Measurements from ENCODE around the gene SLC39A6. TPM values are rescaled to one million over a fixed set of nuclear protein-coding genes. Genes with fewer than 3 reads are reported as not detected.

SLC39A6 gene
- total and polyA plus RNA-seq, 2 of the 13 experiments (the other 11 are each of a cell fraction or from before 2014, with no cell fraction given): 41.7 to 59.2 TPM

GRCh38 chr18:36176177-36176584 is 47.0 kb upstream of the SLC39A6 start (continued):
- no peak for TF ChIP-seq MTERF4 (CRISPR knock-in tag; IDR thresholded peaks at IDR 0.05)
- no peak for TF ChIP-seq ZNF33A (CRISPR knock-in tag; IDR thresholded peaks at IDR 0.05; ENCODE audit: borderline replicate concordance)
- TF ChIP-seq ZNF891 (CRISPR knock-in tag; IDR thresholded peaks at IDR 0.05): no peak
- TF ChIP-seq ZNF280D (CRISPR knock-in tag; IDR thresholded peaks at IDR 0.05): peak; percentile 93
- no peak for TF ChIP-seq ZSCAN12 (CRISPR knock-in tag; IDR thresholded peaks at IDR 0.05)
- peak; percentile 89 for TF ChIP-seq ZNF414 (CRISPR knock-in tag; IDR thresholded peaks at IDR 0.05)
- peak; percentile 71; the same call in 1 of the 2 replicates for TF ChIP-seq REPIN1 (CRISPR knock-in tag; IDR thresholded peaks at IDR 0.05; ENCODE audit: borderline replicate concordance, low read depth)
- TF ChIP-seq KDM3A (CRISPR knock-in tag; IDR thresholded peaks at IDR 0.05; ENCODE audit: low read depth): peak; percentile 56; the same call in 1 of the 2 replicates
- peak; percentile 51; the same call in 1 of the 2 replicates for TF ChIP-seq ZSCAN5A (CRISPR knock-in tag; IDR thresholded peaks at IDR 0.05; ENCODE audit: borderline replicate concordance)
- peak; percentile 97 for TF ChIP-seq KDM6A (CRISPR knock-in tag; IDR thresholded peaks at IDR 0.05; ENCODE audit: low read depth)
- no peak for TF ChIP-seq JARID2 (CRISPR knock-in tag; IDR thresholded peaks at IDR 0.05; ENCODE audit: insufficient replicate concordance)
- TF ChIP-seq ZNF839 (CRISPR knock-in tag; IDR thresholded peaks at IDR 0.05; ENCODE audit: borderline replicate concordance): no peak
- TF ChIP-seq MZF1 (CRISPR knock-in tag; IDR thresholded peaks at IDR 0.05; ENCODE audit: borderline replicate concordance): no peak
- TF ChIP-seq RERE (CRISPR knock-in tag; IDR thresholded peaks at IDR 0.05; ENCODE audit: low read depth): 0 out of 2 replicates have a peak, but pooled peaks have one; percentile 39
- no peak for TF ChIP-seq CSRNP1 (CRISPR knock-in tag; IDR thresholded peaks at IDR 0.05)
